Transverse colon (tissue), 4 donors: Measurements from ENCODE around the gene SSH3. TPM values are rescaled to one million over a fixed set of nuclear protein-coding genes. Genes with fewer than 3 reads are reported as not detected.

Experiments
- DNase-seq: peaks from one replicate; pipeline ENCODE4 v3.0.0-alpha.2; 2019
- H3K27ac ChIP-seq, 4 donors: fragments of 200-600 bp; sonication (generic); 2 replicates each; pipeline ENCODE4 v1.5.1; 2016 to 2018; ENCODE audit warnings: inconsistent platforms in 4 of 4
- H3K27me3 ChIP-seq: fragments of 200-600 bp; sonication (generic); 2 replicates; pipeline ENCODE4 v1.5.1; 2017; ENCODE audit warnings: inconsistent platforms
- H3K36me3 ChIP-seq, 4 donors: fragments of 200-600 bp; sonication (generic); 2 replicates each; pipeline ENCODE4 v1.5.1; 2017 to 2019; ENCODE audit warnings: inconsistent platforms in 4 of 4
- H3K4me1 ChIP-seq, 4 donors: fragments of 200-600 bp; sonication (generic); 2 replicates each; pipeline ENCODE4 v1.5.1; 2017 to 2020; ENCODE audit warnings: inconsistent platforms in 4 of 4
- H3K4me3 ChIP-seq, 4 donors: fragments of 200-600 bp; sonication (generic); 1 replicate in 1 of 4; 2 replicates in 3 of 4; pipeline versions ENCODE4 v1.5.1 to v1.6.1; 2017 to 2019; ENCODE audit warnings: inconsistent platforms in 4 of 4
- H3K9me3 ChIP-seq, 2 donors: fragments of 200-600 bp; sonication (generic); 2 replicates each; pipeline ENCODE4 v1.5.1; 2017 to 2019; ENCODE audit warnings: inconsistent platforms in 2 of 2
- EP300 ChIP-seq: sonication (generic); formaldehyde crosslinking; IDR thresholded peaks from one replicate; pipeline ENCODE4 v1.6.1; 2017; ENCODE audit warnings: antibody characterized with exemption, low read depth
- POLR2A ChIP-seq: fragments of 450-650 bp; IDR thresholded peaks from one replicate; pipeline ENCODE4 v1.6.1; 2016; ENCODE audit warnings: antibody characterized with exemption, mild to moderate bottlenecking, moderate library complexity
- POLR2AphosphoS5 ChIP-seq, 3 donors: sonication (generic); formaldehyde crosslinking; IDR thresholded peaks; one replicate each; pipeline ENCODE4 v1.6.1; 2016; ENCODE audit warnings: antibody characterized with exemption in 3 of 3
- WGBS, 2 donors: methylation state at CpG; one replicate each; pipeline ENCODE4 v1.1.5; 2018; ENCODE audit warnings: low coverage in 1 of 2; 5-methylcytosine and 5-hydroxymethylcytosine counted together
- in situ Hi-C, 4 donors: fragments of 200-750 bp; cut with MboI; loops; one replicate each; pipeline versions ENCODE4 v1.15.0 to v1.15.1; 2017; ENCODE audit warnings: low sequenced_read_pairs in 3 of 4, low pct_ligation_motif_present in 1 of 4, low pct_unique_long_range_greater_than_20kb in 1 of 4
- intact Hi-C: fragments of 100-400 bp; cut with DNase I; formaldehyde crosslinking; loops from one replicate; pipeline ENCODE4 v1.15.1; 2023; ENCODE audit warnings: low total_unique reads
- total RNA-seq, 4 donors: library from RNA; depleted of rRNA; stranded (reverse); fragments of >200 nt; gene quantifications; one replicate each; pipeline ENCODE4 v1.1.0, GENCODE V29; 2016
- TF ChIP-seq, protein P1 (sequence below), 5 experiments: fragments of 200-600 bp in 3 of 5; fragments of 450-650 bp in 2 of 5; sonication (generic) in 3 of 5; IDR thresholded peaks; 1 replicate in 2 of 5; 2 replicates in 3 of 5; pipeline ENCODE4 v1.5.1; 2016 to 2017; ENCODE audit warnings: antibody characterized with exemption in 5 of 5, inconsistent platforms in 3 of 5, mild to moderate bottlenecking in 2 of 5, moderate library complexity in 1 of 5

Gene SSH3
- total RNA-seq, 4 donors from 2014 or later = 73.0 to 174 (median 123) TPM

- 6 to 21% methylated on average over 2 to 8 of the region's 8 CpGs for WGBS, 2 donors
- peaks cover 53 to 69% (median 62%) of the 10 kb centered on the region in 4 donors for H3K4me1 ChIP-seq
- H3K4me3 ChIP-seq = peak overlapping the region; percentile 10 to 79 (median 68)
These were observed 51.0 kb downstream of the SSH3 start for GRCh38 chr11:67354075-67355022.

DNA sequence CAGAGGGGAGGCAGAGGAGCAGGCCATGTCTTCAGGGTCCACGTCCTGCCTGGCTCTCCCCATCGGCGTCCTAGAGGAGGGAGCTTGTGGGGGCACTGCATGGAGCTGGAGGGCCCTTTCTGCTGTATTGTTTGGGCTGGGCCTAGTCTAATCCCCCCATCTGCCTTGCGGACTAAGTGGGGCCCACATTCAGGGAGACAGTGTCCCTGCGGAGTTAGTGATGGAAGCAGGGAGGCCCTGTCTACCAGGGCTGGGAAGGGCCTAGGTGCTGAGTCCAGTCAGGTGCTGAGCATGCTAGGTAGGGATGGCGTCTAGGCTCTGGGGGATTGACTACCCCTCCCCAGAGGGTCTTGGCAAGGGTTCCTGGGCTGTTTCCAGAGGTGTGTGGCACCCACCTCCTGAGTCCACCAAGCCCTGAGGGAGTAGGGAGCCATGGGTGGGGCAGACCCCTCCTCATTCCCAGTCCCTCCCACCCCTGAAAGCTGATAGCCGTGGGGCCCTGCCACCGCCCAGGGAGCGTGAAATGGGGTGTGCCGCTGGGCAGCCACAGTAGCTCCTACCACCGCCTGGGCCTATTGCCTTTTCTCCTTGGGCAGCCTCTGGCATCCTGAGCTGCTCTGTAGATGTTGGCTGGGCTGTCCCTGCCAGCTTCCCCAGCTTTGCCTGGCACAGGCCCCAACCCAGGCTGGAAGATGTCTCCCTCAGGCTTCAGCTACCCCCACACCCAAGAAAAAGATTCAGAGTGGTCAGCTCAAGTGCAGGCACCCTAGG, 51.9 kb downstream of the SSH3 start:
- Histone ChIP-seq H3K4me1 (peaks cover 53 to 69% (median 62%) of the 10 kb centered on the region in 4 donors), H3K27ac (peak overlapping the region; percentile 96 to 100 (median 99)), H3K36me3 (no peaks in the 10 kb centered on the region), H3K27me3 (no peaks in the 10 kb centered on the region), H3K4me3 (peak overlapping the region in 1 of 4 donors; percentile 6), H3K9me3 (no peaks in the 10 kb centered on the region)
- in situ Hi-C loops = no loop called here
- DNase-seq = no peak
- TF ChIP-seq POLR2AphosphoS5 (IDR thresholded peaks at IDR 0.05) (no peak), EP300 (no peak), POLR2A (no peak)
- TF ChIP-seq, protein P1, sequence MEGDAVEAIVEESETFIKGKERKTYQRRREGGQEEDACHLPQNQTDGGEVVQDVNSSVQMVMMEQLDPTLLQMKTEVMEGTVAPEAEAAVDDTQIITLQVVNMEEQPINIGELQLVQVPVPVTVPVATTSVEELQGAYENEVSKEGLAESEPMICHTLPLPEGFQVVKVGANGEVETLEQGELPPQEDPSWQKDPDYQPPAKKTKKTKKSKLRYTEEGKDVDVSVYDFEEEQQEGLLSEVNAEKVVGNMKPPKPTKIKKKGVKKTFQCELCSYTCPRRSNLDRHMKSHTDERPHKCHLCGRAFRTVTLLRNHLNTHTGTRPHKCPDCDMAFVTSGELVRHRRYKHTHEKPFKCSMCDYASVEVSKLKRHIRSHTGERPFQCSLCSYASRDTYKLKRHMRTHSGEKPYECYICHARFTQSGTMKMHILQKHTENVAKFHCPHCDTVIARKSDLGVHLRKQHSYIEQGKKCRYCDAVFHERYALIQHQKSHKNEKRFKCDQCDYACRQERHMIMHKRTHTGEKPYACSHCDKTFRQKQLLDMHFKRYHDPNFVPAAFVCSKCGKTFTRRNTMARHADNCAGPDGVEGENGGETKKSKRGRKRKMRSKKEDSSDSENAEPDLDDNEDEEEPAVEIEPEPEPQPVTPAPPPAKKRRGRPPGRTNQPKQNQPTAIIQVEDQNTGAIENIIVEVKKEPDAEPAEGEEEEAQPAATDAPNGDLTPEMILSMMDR (IDR thresholded peaks at IDR 0.05) = no peak
- WGBS, 2 donors = 54% methylated on average over 9 of the region's 11 CpGs; no CpG with 5 or more reads in 1 of the 2 donors
- intact Hi-C loops = no loop called here

More at GRCh38 chr11:67354075-67355022, 51.0 kb downstream of the SSH3 start:
- intact Hi-C loops = no loop called here
- DNase-seq = peak; percentile 90
- TF ChIP-seq, protein P1 (IDR thresholded peaks at IDR 0.05) = peak in 2 of 5 experiments; percentile 28 to 45
- TF ChIP-seq POLR2AphosphoS5 (IDR thresholded peaks at IDR 0.05) = peak; percentile 71 to 90 (median 80)
- peak; percentile 83 for TF ChIP-seq POLR2A
- peak; percentile 46 for TF ChIP-seq EP300
- Histone ChIP-seq H3K9me3 (no peaks in the 10 kb centered on the region), H3K27ac (peak overlapping the region; percentile 96 to 100 (median 99)), H3K36me3 (no peaks in the 10 kb centered on the region), H3K27me3 (no peaks in the 10 kb centered on the region)
- in situ Hi-C loops = no loop called here

DNA sequence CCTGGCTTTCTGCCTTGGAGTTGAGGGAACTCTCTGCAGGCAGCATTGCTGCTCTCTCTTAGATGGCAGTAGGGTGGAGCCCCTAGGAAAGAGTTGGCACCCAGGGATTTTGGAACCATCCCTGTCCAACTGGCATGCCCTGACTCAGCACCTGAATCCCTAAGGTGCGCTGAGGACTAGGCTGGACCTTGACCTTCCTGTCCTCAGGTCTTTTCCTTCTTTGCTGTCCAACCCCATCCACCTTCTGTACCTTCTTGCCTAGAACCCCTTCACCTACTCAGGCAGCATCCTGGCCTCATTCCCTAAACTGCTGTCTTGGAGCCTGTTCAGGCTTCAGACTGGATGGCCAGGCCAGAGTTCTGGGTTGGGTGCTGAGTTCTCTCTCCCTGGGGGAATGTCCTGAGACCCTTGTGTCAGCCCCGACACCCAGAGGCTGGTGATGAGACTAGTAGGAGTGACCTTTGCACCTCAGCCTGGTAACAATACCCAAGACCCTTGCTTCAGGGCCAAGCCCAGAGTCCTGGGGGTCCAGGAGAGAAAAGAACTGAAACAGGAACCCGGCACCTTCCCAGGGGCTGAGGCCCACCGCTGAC, 52.6 kb downstream of the SSH3 start:
- peak; percentile 51 for DNase-seq
- H3K27ac ChIP-seq = peak overlapping the region; percentile 96 to 100 (median 99)
- peaks cover 52 to 65% (median 58%) of the 10 kb centered on the region in 4 donors for H3K4me1 ChIP-seq
- WGBS, 2 donors = 20 to 57% methylated on average over 3 of the region's 4 CpGs
- H3K36me3 ChIP-seq = no peaks in the 10 kb centered on the region
- no peaks in the 10 kb centered on the region for H3K27me3 ChIP-seq
- peak overlapping the region in 2 of 4 donors; percentile 11 to 19 for H3K4me3 ChIP-seq
- H3K9me3 ChIP-seq = no peaks in the 10 kb centered on the region
- intact Hi-C loops (no loop called here), in situ Hi-C loops (no loop called here)
- TF ChIP-seq POLR2A = peak; percentile 16
- TF ChIP-seq POLR2AphosphoS5 (IDR thresholded peaks at IDR 0.05) = peak in 2 of 3 donors; percentile 47 to 51
- TF ChIP-seq, protein P1 (IDR thresholded peaks at IDR 0.05) = no peak
